Uterus (tissue), 4 donors: Measurements from ENCODE around the gene PTPRM. TPM values are rescaled to one million over a fixed set of nuclear protein-coding genes. Genes with fewer than 3 reads are reported as not detected.

Source experiments
- DNase-seq, 2 donors: peaks; one replicate each; pipeline ENCODE4 v3.0.0-alpha.2; 2019 to 2020
- H3K27ac ChIP-seq, 2 donors: fragments of 200-600 bp; sonication (generic); 1 replicate in 1 of 2; 2 replicates in 1 of 2; pipeline ENCODE4 v1.5.1; 2016 to 2018
- H3K27me3 ChIP-seq, 2 donors: fragments of 200-600 bp; sonication (generic); one replicate each; pipeline ENCODE4 v1.5.1; 2018 to 2019; ENCODE audit warnings: control low read depth in 1 of 2
- H3K36me3 ChIP-seq, 2 donors: fragments of 200-600 bp; sonication (generic); one replicate each; pipeline ENCODE4 v1.5.1; 2019; ENCODE audit warnings: control low read depth in 1 of 2
- H3K4me1 ChIP-seq, 2 donors: fragments of 200-600 bp; sonication (generic); one replicate each; pipeline ENCODE4 v1.5.1; 2018 to 2019; ENCODE audit warnings: control low read depth in 1 of 2
- H3K4me3 ChIP-seq, 2 donors: fragments of 200-600 bp; sonication (generic); 1 replicate in 1 of 2; 2 replicates in 1 of 2; pipeline ENCODE4 v1.5.1; 2018 to 2019; ENCODE audit warnings: mild to moderate bottlenecking in 1 of 2
- H3K9me3 ChIP-seq, 2 donors: fragments of 200-600 bp; sonication (generic); one replicate each; pipeline ENCODE4 v1.5.1; 2019; ENCODE audit warnings: control low read depth in 1 of 2
- CTCF ChIP-seq, 4 experiments: fragments of 200-600 bp in 2 of 4; fragments of 450-650 bp in 2 of 4; sonication (generic) in 2 of 4; IDR thresholded peaks; one replicate each; pipeline ENCODE4 v1.5.1; 2016 to 2019; ENCODE audit warnings: antibody characterized with exemption in 4 of 4, mild to moderate bottlenecking in 2 of 4, moderate library complexity in 1 of 4
- POLR2A ChIP-seq, 2 donors: fragments of 450-650 bp; IDR thresholded peaks; one replicate each; pipeline ENCODE4 v1.6.1; 2016; ENCODE audit warnings: antibody characterized with exemption in 2 of 2, mild to moderate bottlenecking in 1 of 2, moderate library complexity in 1 of 2
- intact Hi-C: fragments of 100-400 bp; cut with DNase I; formaldehyde crosslinking; loops from one replicate; pipeline ENCODE4 v1.15.1; 2023; ENCODE audit warnings: low total_unique reads
- total RNA-seq, 4 donors: library from RNA; depleted of rRNA in 3 of 4; stranded (reverse); fragments of >200 nt in 3 of 4; gene quantifications; one replicate each; pipeline versions ENCODE4 v1.1.0 to v1.2.4, GENCODE V29; 2014 to 2023
- donor health status: DM: yes; HTN: yes; CAD: no.

The PTPRM gene
- total RNA-seq, 4 donors from 2014 or later = 62.0 to 127 (median 85.7) TPM

DNA sequence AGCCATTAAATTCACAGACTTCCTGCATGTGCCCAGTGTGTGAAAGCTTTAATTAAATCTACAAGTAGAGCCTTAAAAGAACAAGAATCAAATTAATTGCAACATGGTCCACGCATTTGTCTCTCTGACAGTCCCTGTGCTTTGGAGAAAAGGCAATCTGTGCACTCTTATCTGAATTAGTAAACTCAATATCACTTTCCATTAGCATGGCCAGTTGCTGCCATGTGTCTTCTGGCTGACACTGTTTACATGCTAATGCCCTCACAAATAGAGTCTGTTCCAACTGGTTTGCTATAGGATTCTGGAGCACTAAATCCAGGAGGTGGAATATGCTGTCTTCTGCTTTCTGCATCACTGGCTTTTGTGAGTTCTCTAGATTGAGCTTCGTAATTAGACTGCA lies 607.7 kb downstream of the PTPRM start:
- Histone ChIP-seq H3K9me3 (no peaks in the 10 kb centered on the region), H3K27ac (no peak overlapping the region), H3K36me3 (no peaks in the 10 kb centered on the region), H3K4me3 (no peak overlapping the region), H3K4me1 (peaks cover 0 to 6% of the 10 kb centered on the region in 2 donors), H3K27me3 (no peaks in the 10 kb centered on the region)
- no peak for TF ChIP-seq CTCF (IDR thresholded peaks at IDR 0.05)
- TF ChIP-seq POLR2A (IDR thresholded peaks at IDR 0.05) = no peak
- intact Hi-C loops = no loop called here
- DNase-seq = no peak

DNA sequence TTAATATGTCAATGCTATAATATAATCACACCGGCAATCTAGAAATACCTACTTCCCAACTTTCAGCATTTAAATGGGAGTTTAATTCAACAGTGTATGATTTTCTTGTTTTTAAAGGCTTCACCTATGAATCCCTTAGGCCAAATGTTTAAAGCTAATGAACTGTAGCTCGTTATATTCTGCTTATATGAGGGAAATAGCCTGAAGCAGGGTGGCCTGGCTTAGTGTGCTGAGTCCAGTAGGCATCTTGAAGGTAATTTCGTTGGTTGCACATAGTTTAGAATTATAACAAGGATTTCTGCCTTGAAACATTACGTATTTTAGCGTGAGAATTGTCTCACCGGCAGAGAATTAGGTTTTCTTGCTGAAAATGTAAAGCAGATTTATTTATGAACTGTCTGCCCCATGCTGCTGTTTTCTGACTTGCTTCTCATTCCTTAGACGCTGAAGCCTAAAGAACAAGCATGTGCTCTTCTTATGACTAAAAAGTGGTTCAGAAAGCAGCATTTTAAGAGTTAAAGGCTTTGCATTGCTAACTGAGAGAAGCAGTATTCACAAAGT lies 608.5 kb downstream of the PTPRM start:
- Histone ChIP-seq H3K36me3 (no peaks in the 10 kb centered on the region), H3K4me1 (peaks cover 0 to 6% of the 10 kb centered on the region in 2 donors), H3K4me3 (no peak overlapping the region), H3K9me3 (no peaks in the 10 kb centered on the region), H3K27me3 (no peaks in the 10 kb centered on the region), H3K27ac (peak overlapping the region in 1 of 2 donors; percentile 9)
- intact Hi-C loops = no loop called here
- DNase-seq = no peak
- TF ChIP-seq POLR2A (IDR thresholded peaks at IDR 0.05) (no peak), CTCF (IDR thresholded peaks at IDR 0.05) (no peak)

- intact Hi-C loops = no loop called here
- peak overlapping the region in 1 of 2 donors; percentile 9 for H3K27ac ChIP-seq
- no peak for DNase-seq
- no peaks in the 10 kb centered on the region for H3K9me3 ChIP-seq
- H3K4me3 ChIP-seq = no peak overlapping the region
- no peaks in the 10 kb centered on the region for H3K27me3 ChIP-seq
- peaks cover 0 to 6% of the 10 kb centered on the region in 2 donors for H3K4me1 ChIP-seq
- TF ChIP-seq POLR2A (IDR thresholded peaks at IDR 0.05) = no peak
- no peak for TF ChIP-seq CTCF (IDR thresholded peaks at IDR 0.05)
- H3K36me3 ChIP-seq = no peaks in the 10 kb centered on the region
Measured at GRCh38 chr18:8176109-8176508, 609.0 kb downstream of the PTPRM start.

- Histone ChIP-seq H3K9me3 (no peaks in the 10 kb centered on the region), H3K4me3 (no peak overlapping the region), H3K27ac (no peak overlapping the region), H3K36me3 (no peaks in the 10 kb centered on the region), H3K27me3 (no peaks in the 10 kb centered on the region), H3K4me1 (peaks cover 0 to 6% of the 10 kb centered on the region in 2 donors)
- intact Hi-C loops = no loop called here
- no peak for TF ChIP-seq CTCF (IDR thresholded peaks at IDR 0.05)
- TF ChIP-seq POLR2A (IDR thresholded peaks at IDR 0.05) = no peak
- no peak for DNase-seq
Measured at GRCh38 chr18:8176554-8176953, 609.4 kb downstream of the PTPRM start.

GRCh38 chr18:8177330-8178016 lies 610.4 kb downstream of the PTPRM start:
- TF ChIP-seq POLR2A (IDR thresholded peaks at IDR 0.05) (no peak), CTCF (IDR thresholded peaks at IDR 0.05) (no peak)
- no peak overlapping the region for H3K27ac ChIP-seq
- H3K9me3 ChIP-seq = no peaks in the 10 kb centered on the region

More at GRCh38 chr18:8177330-8178016, 610.4 kb downstream of the PTPRM start:
- intact Hi-C loops = no loop called here
- no peak for DNase-seq
- H3K4me1 ChIP-seq = peaks cover 0 to 6% of the 10 kb centered on the region in 2 donors
- no peaks in the 10 kb centered on the region for H3K36me3 ChIP-seq
- no peak overlapping the region for H3K4me3 ChIP-seq
- H3K27me3 ChIP-seq = no peaks in the 10 kb centered on the region
